Glutamatergic neuron (in vitro differentiated cells): ENCODE results near the gene PATE4. TPM values are rescaled to one million over a fixed set of nuclear protein-coding genes. Genes with fewer than 3 reads are reported as not detected.
"Not testable (repeated sequence)": the region's sequence is repeated elsewhere in the genome, so short reads cannot be mapped to it uniquely, and the experiment has no call there.

Experiments
- DNase-seq: peaks from one replicate; pipeline ENCODE4 v3.0.0; 2022
- H3K27ac Mint-ChIP-seq: one replicate; pipeline ENCODE4 v1.8.0; 2020; ENCODE audit warnings: mild to moderate bottlenecking, mixed read lengths, inconsistent platforms; ENCODE audit not compliant: unreplicated experiment
- H3K27me3 Mint-ChIP-seq: one replicate; pipeline ENCODE4 v1.8.0; 2020; ENCODE audit warnings: mild to moderate bottlenecking, moderate library complexity, mixed read lengths, inconsistent platforms; ENCODE audit not compliant: unreplicated experiment
- H3K36me3 Mint-ChIP-seq: one replicate; pipeline ENCODE4 v1.8.0; 2020; ENCODE audit warnings: mild to moderate bottlenecking, mixed read lengths, inconsistent platforms; ENCODE audit not compliant: unreplicated experiment
- H3K4me1 Mint-ChIP-seq: one replicate; pipeline ENCODE4 v1.8.0; 2020; ENCODE audit warnings: mild to moderate bottlenecking, low read depth, mixed read lengths, inconsistent platforms; ENCODE audit not compliant: unreplicated experiment
- H3K4me3 Mint-ChIP-seq: one replicate; pipeline ENCODE4 v1.8.0; 2020; ENCODE audit warnings: mild to moderate bottlenecking, mixed read lengths, inconsistent platforms; ENCODE audit not compliant: unreplicated experiment
- H3K9me3 Mint-ChIP-seq: one replicate; pipeline ENCODE4 v1.8.0; 2020; ENCODE audit warnings: mild to moderate bottlenecking, moderate library complexity, mixed read lengths, inconsistent platforms; ENCODE audit not compliant: unreplicated experiment
- total RNA-seq: library from RNA; stranded (reverse); fragmentation: NEBNext Ultra II Directional; extraction: Animal tissue kit (Norgen Biotek cat#: 25700); gene quantifications from one replicate; pipeline ENCODE4 v1.2.1, GENCODE V29; 2021; ENCODE audit not compliant: unreplicated experiment
- TF ChIP-seq, protein P1 (sequence below): fragments of 200-600 bp; sonication (generic); IDR thresholded peaks from one replicate; pipeline ENCODE4 v1.5.0; 2021; ENCODE audit not compliant: partially characterized antibody, unreplicated experiment

Gene PATE4
- total RNA-seq, 1 donor from 2014 or later = not detected

DNA sequence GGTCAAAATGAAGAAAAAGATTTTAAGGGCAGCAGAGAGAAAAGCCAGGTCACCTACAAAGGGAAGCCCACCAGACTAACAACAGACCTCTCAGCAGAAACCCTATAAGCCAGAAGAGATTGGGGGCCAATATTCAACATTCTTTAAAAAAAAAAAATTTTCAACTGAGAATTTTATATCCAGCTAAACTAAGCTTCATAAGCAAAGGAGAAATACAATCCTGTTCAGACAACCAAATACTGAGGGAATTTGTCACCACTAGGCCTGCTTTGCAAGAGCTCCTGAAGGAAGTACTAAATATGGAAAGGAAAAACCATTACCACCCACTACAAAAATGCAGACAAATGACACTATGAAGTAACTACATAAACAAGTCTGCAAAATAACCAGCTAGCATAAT lies 13.1 kb downstream of the PATE4 start:
- Mint-ChIP-seq H3K27ac (no peak overlapping the region), H3K4me1 (no peaks in the 10 kb centered on the region)

DNA sequence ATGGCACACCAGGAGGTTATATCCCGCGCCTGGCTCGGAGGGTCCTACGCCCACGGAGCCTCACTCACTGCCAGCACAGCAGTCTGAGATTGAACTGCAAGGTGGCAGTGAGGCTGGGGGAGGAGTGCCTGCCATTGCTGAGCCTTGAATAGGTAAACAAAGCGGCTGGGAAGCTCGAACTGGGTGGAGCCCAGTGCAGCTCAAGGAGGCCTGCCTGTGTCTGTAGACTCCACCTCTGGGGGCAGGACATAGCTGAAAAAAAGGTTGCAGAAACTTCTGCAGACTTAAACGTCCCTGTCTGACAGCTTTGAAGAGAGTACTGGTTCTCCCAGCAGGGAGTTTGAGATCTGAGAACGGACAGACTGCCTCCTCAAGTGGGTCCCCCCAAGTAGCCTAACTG lies 24.6 kb downstream of the PATE4 start:
- not testable (repeated sequence) for H3K27me3 Mint-ChIP-seq, H3K4me1 Mint-ChIP-seq, H3K4me3 Mint-ChIP-seq, H3K9me3 Mint-ChIP-seq, H3K27ac Mint-ChIP-seq, DNase-seq
- peaks cover 16% of the 10 kb centered on the region for H3K36me3 Mint-ChIP-seq

More for the DNA sequence above, 13.1 kb downstream of the PATE4 start:
- TF ChIP-seq, protein P1, sequence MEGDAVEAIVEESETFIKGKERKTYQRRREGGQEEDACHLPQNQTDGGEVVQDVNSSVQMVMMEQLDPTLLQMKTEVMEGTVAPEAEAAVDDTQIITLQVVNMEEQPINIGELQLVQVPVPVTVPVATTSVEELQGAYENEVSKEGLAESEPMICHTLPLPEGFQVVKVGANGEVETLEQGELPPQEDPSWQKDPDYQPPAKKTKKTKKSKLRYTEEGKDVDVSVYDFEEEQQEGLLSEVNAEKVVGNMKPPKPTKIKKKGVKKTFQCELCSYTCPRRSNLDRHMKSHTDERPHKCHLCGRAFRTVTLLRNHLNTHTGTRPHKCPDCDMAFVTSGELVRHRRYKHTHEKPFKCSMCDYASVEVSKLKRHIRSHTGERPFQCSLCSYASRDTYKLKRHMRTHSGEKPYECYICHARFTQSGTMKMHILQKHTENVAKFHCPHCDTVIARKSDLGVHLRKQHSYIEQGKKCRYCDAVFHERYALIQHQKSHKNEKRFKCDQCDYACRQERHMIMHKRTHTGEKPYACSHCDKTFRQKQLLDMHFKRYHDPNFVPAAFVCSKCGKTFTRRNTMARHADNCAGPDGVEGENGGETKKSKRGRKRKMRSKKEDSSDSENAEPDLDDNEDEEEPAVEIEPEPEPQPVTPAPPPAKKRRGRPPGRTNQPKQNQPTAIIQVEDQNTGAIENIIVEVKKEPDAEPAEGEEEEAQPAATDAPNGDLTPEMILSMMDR = no peak
- Mint-ChIP-seq H3K27me3 (no peaks in the 10 kb centered on the region), H3K36me3 (peaks cover 17% of the 10 kb centered on the region), H3K4me3 (no peak overlapping the region), H3K9me3 (peaks cover 4% of the 10 kb centered on the region)
- no peak for DNase-seq

DNA sequence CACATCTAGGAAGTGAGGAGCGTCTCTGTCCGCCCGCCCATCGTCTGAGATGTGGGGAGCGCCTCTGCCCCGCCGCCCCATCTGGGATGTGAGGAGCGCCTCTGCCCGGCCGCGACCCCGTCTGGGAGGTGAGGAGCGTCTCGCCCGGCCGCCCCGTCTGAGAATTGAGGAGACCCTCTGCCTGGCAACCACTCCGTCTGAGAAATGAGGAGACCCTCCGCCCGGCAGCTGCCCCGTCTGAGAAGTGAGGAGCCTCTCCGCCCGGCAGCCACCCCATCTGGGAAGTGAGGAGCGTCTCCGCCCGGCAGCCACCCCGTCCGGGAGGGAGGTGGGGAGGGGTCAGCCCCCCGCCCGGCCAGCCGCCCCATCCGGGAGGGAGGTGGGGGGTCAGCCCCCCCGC lies 29.7 kb downstream of the PATE4 start:
- H3K4me3 Mint-ChIP-seq, H3K27ac Mint-ChIP-seq, H3K36me3 Mint-ChIP-seq, H3K9me3 Mint-ChIP-seq, H3K27me3 Mint-ChIP-seq, H3K4me1 Mint-ChIP-seq, DNase-seq: not testable (repeated sequence)

DNA sequence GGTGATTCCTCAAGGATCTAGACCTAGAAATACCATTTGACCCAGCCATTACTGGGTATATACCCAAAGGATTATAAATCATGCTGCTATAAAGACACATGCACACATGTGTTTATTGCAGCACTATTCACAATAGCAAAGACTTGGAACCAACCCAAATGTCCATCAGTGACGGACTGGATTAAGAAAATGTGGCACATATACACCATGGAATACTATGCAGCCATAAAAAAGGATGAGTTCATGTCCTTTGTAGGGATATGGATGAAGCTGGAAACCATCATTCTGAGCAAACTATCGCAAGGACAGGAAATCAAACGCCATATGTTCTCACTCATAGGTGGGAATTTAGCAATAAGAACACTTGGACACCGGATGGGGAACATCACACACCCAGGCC lies 32.2 kb downstream of the PATE4 start:
- H3K9me3 Mint-ChIP-seq, H3K27me3 Mint-ChIP-seq, DNase-seq, H3K4me3 Mint-ChIP-seq, H3K4me1 Mint-ChIP-seq, H3K27ac Mint-ChIP-seq, H3K36me3 Mint-ChIP-seq: not testable (repeated sequence)

DNA sequence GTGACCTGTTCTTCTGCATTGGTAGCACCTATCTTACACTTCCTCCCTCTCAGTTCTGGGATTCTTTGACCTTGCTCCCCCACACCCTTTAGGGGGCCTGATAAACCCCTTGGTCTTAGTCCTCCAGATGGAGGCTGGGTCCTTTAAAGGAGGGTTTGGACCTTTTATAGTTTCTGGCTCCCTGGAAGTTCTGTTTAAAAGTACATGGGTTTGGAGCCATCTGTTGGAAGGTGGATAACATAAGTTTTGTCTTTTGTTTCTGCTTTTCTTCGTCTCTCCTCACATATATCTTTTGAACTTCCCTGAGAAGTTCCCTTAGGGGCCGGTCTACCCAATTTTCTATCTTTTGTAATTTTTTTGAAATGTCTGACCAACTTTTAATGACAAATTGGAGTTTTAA lies 36.4 kb downstream of the PATE4 start:
- TF ChIP-seq, protein P1 = no peak
- Mint-ChIP-seq H3K4me1 (no peaks in the 10 kb centered on the region), H3K36me3 (no peaks in the 10 kb centered on the region), H3K27me3 (peaks cover 5% of the 10 kb centered on the region), H3K27ac (no peak overlapping the region), H3K4me3 (no peak overlapping the region), H3K9me3 (peaks cover 6% of the 10 kb centered on the region)
- DNase-seq = no peak

DNA sequence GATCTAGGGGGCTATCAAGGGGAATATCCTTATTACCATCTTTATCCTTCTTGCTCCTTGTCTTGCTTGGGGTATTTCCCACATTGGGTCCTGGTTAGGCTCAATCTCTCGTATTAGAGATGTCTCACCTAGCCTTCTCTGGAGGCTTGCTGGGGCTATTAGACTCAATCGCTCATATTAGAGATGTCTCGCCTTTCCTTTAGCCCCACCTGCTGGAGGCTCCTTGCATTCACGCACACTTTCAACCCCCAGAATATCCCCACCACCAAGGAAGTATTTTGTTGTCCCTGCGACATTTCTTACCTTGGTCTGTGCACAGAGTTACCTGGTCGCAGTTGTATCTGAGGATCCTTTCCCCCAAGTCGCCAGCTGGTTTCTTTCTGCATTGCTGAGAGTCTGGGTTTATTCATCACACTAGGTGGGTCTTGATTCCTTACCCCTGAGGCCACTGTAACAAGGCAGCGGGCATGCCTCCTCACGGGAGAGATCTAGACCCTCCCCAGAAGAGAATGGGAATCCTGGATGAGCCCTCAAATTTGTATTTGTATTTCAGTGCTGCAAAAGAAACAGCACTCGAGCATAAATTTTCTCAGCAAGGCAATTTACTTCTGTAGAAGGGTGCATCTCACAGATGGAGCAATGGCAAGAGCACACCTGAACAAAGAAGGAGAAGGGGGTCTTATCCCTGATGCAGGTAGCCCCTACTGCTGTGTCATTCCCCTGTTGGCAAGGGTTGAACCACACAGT lies 38.4 kb downstream of the PATE4 start:
- Mint-ChIP-seq H3K4me1 (no peaks in the 10 kb centered on the region), H3K27me3 (peaks cover 2% of the 10 kb centered on the region), H3K36me3 (no peaks in the 10 kb centered on the region), H3K4me3 (no peak overlapping the region), H3K27ac (no peak overlapping the region), H3K9me3 (peaks cover 3% of the 10 kb centered on the region)
- TF ChIP-seq, protein P1 = peak; percentile 15
- DNase-seq = peak; percentile 38
